Left colon (tissue), 2 donors: ENCODE results near the gene LRRC8D. TPM values are rescaled to one million over a fixed set of nuclear protein-coding genes. Genes with fewer than 3 reads are reported as not detected.
"Not testable (repeated sequence)": the region's sequence is repeated elsewhere in the genome, so short reads cannot be mapped to it uniquely, and the experiment has no call there.

Experiments
- ATAC-seq: fragments of 200-7000 bp; cut with Tn5 transposase; one replicate; pipeline ENCODE4 v1.9.1; 2020; ENCODE audit warnings: mild to moderate bottlenecking, moderate library complexity
- DNase-seq, 2 donors: peaks; one replicate each; pipeline ENCODE4 v3.0.0-alpha.2; 2020
- intact Hi-C, 2 donors: fragments of 100-400 bp; cut with DNase I in 1 of 2; cut with micrococcal nuclease in 1 of 2; formaldehyde crosslinking; loops; one replicate each; pipeline versions ENCODE4 v1.11.2 to v1.14.0; 2022; cut with DNase I, micrococcal nuclease
- long read RNA-seq: library from polyadenylated mRNA; unstranded; transcript quantifications from one replicate; pipeline ENCODE4 v2.0.0, GENCODE V29; 2021
- total RNA-seq, 2 donors: library from RNA; stranded (reverse); fragmentation: NEBNext Ultra II Directional; extraction: Animal tissue kit (Norgen Biotek cat#: 25700); gene quantifications; one replicate each; pipeline ENCODE4 v1.2.1, GENCODE V29; 2021
- donor health status: DM: no; HTN: no; CAD: no.
- donor health status: DM: yes; HTN: yes; CAD: no.

The LRRC8D gene
- 10 to 100 TPM; 36.6 to 48.0 TPM for total RNA-seq
- long read RNA-seq, transcript LRRC8D-206 (2 exons, 922 nt), result minor isoform, 12 of 63 reads
- long read RNA-seq, transcript LRRC8D-201 (3 exons, 3,950 nt), result major isoform, 29 of 63 reads
- long read RNA-seq, partial matches to known transcripts, result 0 of 63 reads
- long read RNA-seq, other reads (novel, unspliced or antisense), result 17 of 63 reads

GRCh38 chr1:89820422-89821321 is at the start of gene LRRC8D:
Gene LRRC8D (plus strand): TSS chr1:89821032. CDS start chr1:89933069, 112,037 bp downstream.
- peak; percentile 86 for ATAC-seq
- peak; percentile 87 to 90 for DNase-seq
- intact Hi-C loops, result no loop called here

GRCh38 chr1:89771991-89772560 is 48.8 kb upstream of the LRRC8D start:
- ATAC-seq (no peak), DNase-seq (no peak)
- intact Hi-C loops, result no loop called here

GRCh38 chr1:89776104-89776503 is 44.7 kb upstream of the LRRC8D start:
- ATAC-seq, DNase-seq, intact Hi-C loops: not testable (repeated sequence)

GRCh38 chr1:89777271-89777670 is 43.6 kb upstream of the LRRC8D start:
- DNase-seq, ATAC-seq, intact Hi-C loops: not testable (repeated sequence)

GRCh38 chr1:89779151-89779940 is 41.5 kb upstream of the LRRC8D start:
- ATAC-seq (no peak), DNase-seq (no peak)
- intact Hi-C loops, result no loop called here

GRCh38 chr1:89780721-89781120 is 40.1 kb upstream of the LRRC8D start:
- intact Hi-C loops, result no loop called here
- ATAC-seq, result peak; percentile 48
- no peak for DNase-seq

DNA sequence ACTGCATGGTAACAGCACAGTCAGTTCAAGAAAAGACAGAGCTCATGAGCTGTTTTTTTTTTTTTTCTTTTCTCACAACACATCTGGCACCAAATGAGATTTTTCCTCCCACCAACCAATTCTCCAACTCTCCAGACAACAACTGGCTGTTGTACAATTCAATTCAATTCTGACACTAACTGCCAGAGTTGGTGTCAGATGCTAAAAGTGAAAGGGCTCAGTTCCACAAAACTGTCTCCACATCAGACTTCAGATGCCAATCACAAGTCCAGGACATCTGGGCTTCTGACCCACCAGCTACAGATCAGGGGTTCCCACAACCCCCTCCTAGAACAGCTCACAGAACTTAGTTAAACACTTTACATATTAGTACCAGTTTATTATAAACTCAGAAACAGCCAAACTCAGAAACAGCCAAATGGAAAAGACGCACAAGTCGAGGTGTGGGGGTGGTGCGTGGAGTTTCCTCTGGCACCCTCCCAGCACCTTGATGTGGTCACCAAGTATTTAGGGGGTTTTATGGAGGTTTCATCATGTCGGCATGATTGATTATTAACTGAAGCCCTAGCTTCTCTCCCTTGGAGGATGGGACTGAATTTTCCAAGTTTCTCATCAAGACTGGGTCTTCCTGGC is 39.2 kb upstream of the LRRC8D start:
- no peak for ATAC-seq
- no peak for DNase-seq
- intact Hi-C loops, result no loop called here

DNA sequence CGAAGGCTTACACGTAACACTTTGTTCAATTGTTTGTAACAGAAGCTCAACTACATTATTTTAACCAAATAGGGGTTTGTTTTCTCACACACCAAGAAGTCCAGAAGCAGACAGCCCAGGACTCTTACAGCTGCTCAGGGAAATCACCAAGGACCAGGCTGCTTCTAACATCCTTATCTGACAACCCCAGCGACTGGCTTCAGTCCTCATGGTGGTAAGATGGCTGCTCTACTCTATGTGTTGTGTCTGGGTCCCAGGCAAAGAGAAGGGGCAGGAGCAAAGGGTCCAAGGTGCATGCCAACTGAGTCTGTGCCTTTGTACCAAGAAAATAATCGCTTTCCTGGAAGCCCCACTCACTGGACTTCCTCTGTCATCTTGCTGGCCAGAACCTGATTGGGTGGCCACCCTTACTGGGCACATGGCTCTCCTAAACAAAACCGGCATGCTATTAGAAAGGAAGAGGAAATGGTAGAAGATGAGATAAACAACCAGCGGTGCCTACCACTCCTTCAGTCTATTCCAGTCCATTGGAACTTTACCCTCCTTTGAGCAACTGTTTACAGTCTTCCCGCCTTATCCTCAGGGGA is 34.1 kb upstream of the LRRC8D start:
- ATAC-seq (no peak), DNase-seq (no peak)
- intact Hi-C loops, result no loop called here

- intact Hi-C loops, result no loop called here
- DNase-seq, result no peak
- ATAC-seq, result no peak
Observed at GRCh38 chr1:89790592-89790991, 30.2 kb upstream of the LRRC8D start.

DNA sequence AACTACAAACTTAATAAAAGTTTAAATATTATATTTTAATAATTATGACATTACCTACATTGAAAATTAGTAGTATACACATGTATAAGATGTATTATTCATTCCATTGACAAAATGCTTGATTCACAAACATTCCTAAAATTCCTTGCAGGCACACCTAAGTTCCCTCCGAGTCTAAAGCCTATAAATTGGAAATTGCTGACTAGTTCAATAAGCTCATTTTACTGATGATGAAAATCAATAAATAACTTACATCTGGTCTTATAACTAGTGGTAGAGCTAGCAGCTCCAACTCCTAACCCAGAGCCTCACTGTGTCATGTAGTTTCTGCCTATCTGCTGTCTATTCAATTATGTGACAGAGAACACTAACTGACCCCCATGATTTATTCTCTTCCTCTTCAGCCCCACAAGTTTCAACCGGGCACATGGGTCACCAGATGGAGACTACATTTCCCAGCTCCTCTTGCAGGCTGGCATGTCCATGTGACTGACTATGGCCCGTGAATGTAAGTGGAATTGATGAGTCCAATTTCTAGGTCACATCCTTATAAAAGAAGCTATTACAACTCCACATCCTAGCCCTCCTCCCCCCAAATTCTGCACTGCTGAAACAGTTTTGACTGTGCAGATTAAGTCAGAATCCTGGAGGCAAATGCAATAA is 29.6 kb upstream of the LRRC8D start:
- intact Hi-C loops, result no loop called here
- no peak for DNase-seq
- ATAC-seq, result no peak

GRCh38 chr1:89794406-89794805 is 26.4 kb upstream of the LRRC8D start:
- ATAC-seq (no peak), DNase-seq (no peak)
- intact Hi-C loops, result no loop called here

DNA sequence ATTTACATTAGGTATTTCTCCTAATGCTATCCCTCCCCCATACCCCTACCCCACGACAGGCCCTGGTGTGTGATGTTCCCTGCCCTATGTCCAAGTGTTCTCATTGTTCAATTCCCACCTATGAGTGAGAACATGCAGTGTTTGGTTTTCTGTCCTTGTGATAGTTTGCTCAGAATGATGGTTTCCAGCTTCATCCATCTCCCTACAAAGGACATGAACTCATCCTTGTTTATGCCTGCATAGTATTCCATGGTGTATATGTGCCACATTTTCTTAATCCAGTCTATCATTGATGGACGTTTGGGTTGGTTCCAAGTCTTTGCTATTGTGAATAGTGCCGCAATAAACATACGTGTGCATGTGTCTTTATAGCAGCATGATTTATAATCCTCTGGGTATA is 25.3 kb upstream of the LRRC8D start:
- ATAC-seq, result not testable (repeated sequence)

DNA sequence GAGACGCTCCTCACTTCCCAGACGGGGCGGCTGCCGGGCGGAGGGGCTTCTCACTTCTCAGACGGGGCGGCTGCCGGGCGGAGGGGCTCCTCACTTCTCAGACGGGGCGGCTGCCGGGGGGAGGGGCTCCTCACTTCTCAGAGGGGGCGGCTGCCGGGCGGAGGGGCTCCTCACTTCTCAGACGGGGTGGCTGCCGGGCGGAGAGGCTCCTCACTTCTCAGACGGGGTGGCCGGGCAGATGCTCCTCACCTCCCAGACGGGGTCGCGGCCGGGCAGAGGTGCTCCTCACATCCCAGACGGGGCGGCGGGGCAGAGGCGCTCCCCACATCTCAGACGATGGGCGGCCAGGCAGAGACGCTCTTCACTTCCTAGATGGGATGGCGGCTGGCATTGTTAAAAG is 23.0 kb upstream of the LRRC8D start:
- intact Hi-C loops, DNase-seq, ATAC-seq: not testable (repeated sequence)

More for the DNA sequence above, 25.3 kb upstream of the LRRC8D start:
- DNase-seq, intact Hi-C loops: not testable (repeated sequence)

- DNase-seq (no peak), ATAC-seq (no peak)
- intact Hi-C loops, result no loop called here
Observed at GRCh38 chr1:89799495-89799894, 21.3 kb upstream of the LRRC8D start.

DNA sequence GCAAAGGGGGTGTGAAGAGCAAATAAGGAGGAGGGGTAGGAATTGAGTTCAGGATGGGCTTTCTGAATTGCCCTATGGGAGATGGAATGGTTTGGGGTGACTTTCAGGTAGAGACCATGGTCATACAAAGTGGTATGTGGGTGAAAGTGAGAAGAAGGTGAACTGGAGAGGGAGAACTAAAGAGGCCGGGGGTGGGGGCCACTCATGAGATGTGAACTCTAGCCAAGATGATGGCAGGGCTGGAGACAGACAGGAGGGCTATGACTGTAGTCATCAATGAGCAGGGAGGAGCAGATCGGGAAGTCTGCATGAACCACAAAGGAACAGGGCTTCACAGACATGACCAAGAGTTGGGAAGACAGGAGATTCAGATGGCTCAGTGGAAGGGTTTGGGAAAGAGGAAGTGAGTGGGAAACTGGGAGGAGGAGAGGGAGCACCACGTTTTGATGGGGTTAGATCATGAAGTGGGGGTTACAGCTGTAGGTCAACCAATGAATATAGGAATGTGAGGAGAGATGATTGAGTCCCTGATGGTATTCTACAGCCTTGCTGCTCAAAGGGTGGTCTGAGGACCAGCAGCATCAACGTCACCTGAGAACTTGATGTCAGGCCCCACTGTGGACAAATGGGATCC is 20.7 kb upstream of the LRRC8D start:
- DNase-seq, result no peak
- intact Hi-C loops, result loop anchor here in 1 of 2 donors (10.0 kb wide), 1 partner anchor 185 kb away; no protein-coding TSS in a partner anchor
- ATAC-seq, result no peak

DNA sequence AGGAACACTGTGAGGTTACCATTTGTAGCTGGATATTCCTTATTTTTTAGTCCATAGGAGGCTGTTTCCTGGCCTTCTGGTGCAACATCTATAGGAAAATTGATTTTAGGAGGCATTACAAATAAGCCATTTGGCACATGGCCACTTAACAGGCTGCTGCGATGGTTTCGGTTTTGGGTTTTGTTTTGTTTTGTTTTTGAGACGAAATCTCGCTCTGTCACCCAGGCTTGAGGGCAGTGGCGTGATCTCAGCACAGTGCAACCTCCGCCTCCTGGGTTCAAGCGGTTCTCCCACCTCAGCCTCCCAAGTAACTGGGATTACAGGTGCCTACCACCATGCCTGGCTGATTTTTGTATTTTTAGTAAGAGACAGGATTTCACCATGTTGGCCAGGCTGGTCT is 20.1 kb upstream of the LRRC8D start:
- ATAC-seq, result no peak
- intact Hi-C loops, result loop anchor here in 1 of 2 donors (10.0 kb wide), 1 partner anchor 184 kb away; no protein-coding TSS in a partner anchor

DNA sequence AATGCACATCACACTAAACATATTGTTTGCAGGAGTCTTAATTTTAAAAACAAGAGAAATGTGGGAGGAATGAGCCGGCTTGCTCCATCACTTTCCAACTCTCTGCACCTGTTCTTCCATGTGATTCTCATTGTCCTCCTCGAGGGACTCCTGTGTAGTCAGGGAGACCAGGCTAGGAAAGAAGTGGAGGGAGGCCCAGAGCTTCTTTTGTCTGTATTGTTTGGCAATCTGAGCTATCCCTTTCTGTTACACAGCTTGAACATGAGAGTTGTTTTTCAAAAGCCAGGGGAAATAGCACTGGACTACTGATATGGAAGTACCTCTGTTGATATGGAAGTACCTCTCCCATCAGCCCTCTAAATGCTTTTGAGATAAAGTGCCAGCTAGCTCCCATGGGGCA is 18.8 kb upstream of the LRRC8D start:
- ATAC-seq (no peak), DNase-seq (no peak)
- intact Hi-C loops, result loop anchor here in 1 of 2 donors (10.0 kb wide), 1 partner anchor 183 kb away; no protein-coding TSS in a partner anchor

More for the DNA sequence above, 20.1 kb upstream of the LRRC8D start:
- DNase-seq, result no peak
